GM21528 (cell line): ENCODE data around the gene KRTAP1-5.
"Not testable (repeated sequence)": the region's sequence is repeated elsewhere in the genome, so short reads cannot be mapped to it uniquely, and the experiment has no call there.

Source experiments
- ATAC-seq: cut with Tn5 transposase; IDR thresholded peaks from one replicate; pipeline ENCODE4 v1.9.1; 2021; ENCODE audit warnings: mild to moderate bottlenecking, moderate library complexity; ENCODE audit not compliant: unreplicated experiment, low FRiP score

KRTAP1-5 gene

GRCh38 chr17:41026715-41027471, at the start of gene KRTAP1-5:
KRTAP1-5 (minus strand) TSS chr17:41027208; CDS start chr17:41027155, 53 bp downstream.
- no peak for ATAC-seq

GRCh38 chr17:41076788-41077187, 49.8 kb upstream of the KRTAP1-5 start:
- no peak for ATAC-seq

- ATAC-seq: no peak
These were observed 46.7 kb upstream of the KRTAP1-5 start for GRCh38 chr17:41073676-41074075.

- ATAC-seq: no peak
These were observed 44.8 kb upstream of the KRTAP1-5 start for GRCh38 chr17:41071606-41072360.

GRCh38 chr17:41069031-41069430, 42.0 kb upstream of the KRTAP1-5 start:
- ATAC-seq: no peak

GRCh38 chr17:41067281-41067680, 40.3 kb upstream of the KRTAP1-5 start:
- ATAC-seq: no peak

- no peak for ATAC-seq
These were observed 39.0 kb upstream of the KRTAP1-5 start, which contains the start of gene KRTAP2-4 for GRCh38 chr17:41065829-41066624. KRTAP2-4 (minus strand) TSS chr17:41065879; CDS start chr17:41065845, 34 bp downstream.

- ATAC-seq: not testable (repeated sequence)
These were observed 38.1 kb upstream of the KRTAP1-5 start for GRCh38 chr17:41065016-41065689.

- no peak for ATAC-seq
These were observed 37.3 kb upstream of the KRTAP1-5 start for GRCh38 chr17:41064301-41064700.

- no peak for ATAC-seq
These were observed 36.4 kb upstream of the KRTAP1-5 start for GRCh38 chr17:41063449-41063848.

- no peak for ATAC-seq
These were observed 35.0 kb upstream of the KRTAP1-5 start for GRCh38 chr17:41061964-41062363.

GRCh38 chr17:41060052-41060604, 33.1 kb upstream of the KRTAP1-5 start, which contains the start of gene KRTAP2-3:
KRTAP2-3 (minus strand) TSS chr17:41060114; CDS start chr17:41060050, 64 bp downstream.
- no peak for ATAC-seq

- ATAC-seq: not testable (repeated sequence)
These were observed 32.5 kb upstream of the KRTAP1-5 start for GRCh38 chr17:41059276-41060051.

- no peak for ATAC-seq
These were observed 31.7 kb upstream of the KRTAP1-5 start for GRCh38 chr17:41058741-41059140.

GRCh38 chr17:41057547-41057946, 30.5 kb upstream of the KRTAP1-5 start:
- ATAC-seq: no peak

GRCh38 chr17:41055130-41055529, 28.1 kb upstream of the KRTAP1-5 start, which contains the start of gene KRTAP2-2:
KRTAP2-2 (minus strand) TSS chr17:41055230; CDS start chr17:41055211, 19 bp downstream.
- not testable (repeated sequence) for ATAC-seq

GRCh38 chr17:41054556-41054955, 27.5 kb upstream of the KRTAP1-5 start:
- not testable (repeated sequence) for ATAC-seq

- no peak for ATAC-seq
These were observed 27.0 kb upstream of the KRTAP1-5 start for GRCh38 chr17:41054025-41054424.

GRCh38 chr17:41052566-41052965, 25.6 kb upstream of the KRTAP1-5 start:
- no peak for ATAC-seq
